Suprapubic skin (tissue), 4 donors: Measurements from ENCODE around the gene DLL4. TPM values are rescaled to one million over a fixed set of nuclear protein-coding genes. Genes with fewer than 3 reads are reported as not detected.

Source experiments
- DNase-seq, 2 donors: peaks; one replicate each; pipeline ENCODE4 v3.0.0-alpha.2; 2019; ENCODE audit warnings: low spot score in 2 of 2
- H3K27ac ChIP-seq: fragments of 200-600 bp; sonication (generic); one replicate; pipeline ENCODE4 v1.5.1; 2019
- H3K27me3 ChIP-seq: fragments of 200-600 bp; sonication (generic); one replicate; pipeline ENCODE4 v1.5.1; 2019
- H3K36me3 ChIP-seq: fragments of 200-600 bp; sonication (generic); one replicate; pipeline ENCODE4 v1.5.1; 2019
- H3K4me1 ChIP-seq: fragments of 200-600 bp; sonication (generic); one replicate; pipeline ENCODE4 v1.5.1; 2019
- H3K4me3 ChIP-seq: fragments of 200-600 bp; sonication (generic); one replicate; pipeline ENCODE4 v1.5.1; 2019; ENCODE audit warnings: mild to moderate bottlenecking
- H3K9me3 ChIP-seq: fragments of 200-600 bp; sonication (generic); one replicate; pipeline ENCODE4 v1.5.1; 2019
- EP300 ChIP-seq: sonication (generic); formaldehyde crosslinking; IDR thresholded peaks from one replicate; pipeline ENCODE4 v1.6.1; 2017; ENCODE audit warnings: antibody characterized with exemption
- POLR2A ChIP-seq, 2 donors: fragments of 450-650 bp; IDR thresholded peaks; one replicate each; pipeline ENCODE4 v1.6.1; 2017; ENCODE audit warnings: antibody characterized with exemption in 2 of 2, mild to moderate bottlenecking in 2 of 2, moderate library complexity in 2 of 2
- POLR2AphosphoS5 ChIP-seq, 3 donors: sonication (generic); formaldehyde crosslinking; IDR thresholded peaks; one replicate each; pipeline ENCODE4 v1.6.1; 2017; ENCODE audit warnings: antibody characterized with exemption in 3 of 3
- WGBS: methylation state at CpG from one replicate; pipeline ENCODE4 v1.1.5; 2018; 5-methylcytosine and 5-hydroxymethylcytosine counted together
- total RNA-seq, 4 donors: library from RNA; depleted of rRNA; stranded (reverse); fragments of >200 nt; gene quantifications; one replicate each; pipeline ENCODE4 v1.1.0, GENCODE V29; 2016
- TF ChIP-seq, protein P1 (sequence below), 2 donors: fragments of 200-600 bp in 1 of 2; fragments of 450-650 bp in 1 of 2; sonication (generic) in 1 of 2; IDR thresholded peaks; one replicate each; pipeline ENCODE4 v1.5.1; 2016 to 2019; ENCODE audit warnings: antibody characterized with exemption in 2 of 2, mild to moderate bottlenecking in 1 of 2, moderate library complexity in 1 of 2

DLL4 gene
- total RNA-seq, 4 donors from 2014 or later = 0.47 to 5.3 (median 2.6) TPM

DNA sequence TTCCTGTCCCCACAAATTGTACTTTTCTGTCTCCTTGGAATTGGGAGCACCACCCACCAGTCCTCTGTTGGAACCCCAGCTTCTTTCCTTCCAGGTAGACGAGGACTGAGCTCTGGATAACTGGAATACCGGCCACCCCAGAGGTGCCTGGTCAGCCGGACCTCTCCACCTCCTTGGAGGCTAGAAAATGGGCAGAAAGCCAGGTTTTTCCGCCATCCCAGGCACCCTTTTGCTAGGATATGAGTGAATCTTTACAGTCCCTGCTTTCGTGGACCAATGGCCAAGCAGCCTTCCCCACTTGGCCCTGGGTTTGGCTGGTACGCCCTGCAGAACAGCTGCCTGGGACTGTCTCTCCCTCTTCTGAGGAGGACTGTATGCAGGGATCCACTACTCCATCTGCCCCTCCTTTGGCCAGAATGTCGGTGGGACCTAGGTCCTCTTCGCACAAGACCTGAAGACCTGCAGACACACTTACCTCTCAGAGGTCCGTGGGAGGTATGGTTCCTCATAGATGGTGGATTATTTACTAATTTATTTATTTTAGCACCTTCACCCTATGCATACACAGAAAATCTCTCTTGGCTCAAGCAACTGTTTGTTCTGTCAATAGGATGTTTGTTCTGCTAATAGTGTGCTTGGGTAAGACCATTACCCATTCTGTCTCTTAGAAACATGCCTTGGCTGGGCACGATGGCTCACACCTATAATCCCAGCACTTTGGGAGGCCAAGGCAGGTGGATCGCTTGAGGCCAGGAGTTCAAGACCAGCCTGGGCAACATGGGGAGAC is 15.6 kb downstream of the DLL4 start:
- no peak overlapping the region for H3K4me3 ChIP-seq
- 94% methylated on average over 11 of the region's 11 CpGs for WGBS
- DNase-seq = no peak
- H3K4me1 ChIP-seq = peaks cover 33% of the 10 kb centered on the region
- no peak for TF ChIP-seq EP300
- TF ChIP-seq POLR2AphosphoS5 (IDR thresholded peaks at IDR 0.05) = no peak
- no peak for TF ChIP-seq POLR2A (IDR thresholded peaks at IDR 0.05)
- TF ChIP-seq, protein P1, sequence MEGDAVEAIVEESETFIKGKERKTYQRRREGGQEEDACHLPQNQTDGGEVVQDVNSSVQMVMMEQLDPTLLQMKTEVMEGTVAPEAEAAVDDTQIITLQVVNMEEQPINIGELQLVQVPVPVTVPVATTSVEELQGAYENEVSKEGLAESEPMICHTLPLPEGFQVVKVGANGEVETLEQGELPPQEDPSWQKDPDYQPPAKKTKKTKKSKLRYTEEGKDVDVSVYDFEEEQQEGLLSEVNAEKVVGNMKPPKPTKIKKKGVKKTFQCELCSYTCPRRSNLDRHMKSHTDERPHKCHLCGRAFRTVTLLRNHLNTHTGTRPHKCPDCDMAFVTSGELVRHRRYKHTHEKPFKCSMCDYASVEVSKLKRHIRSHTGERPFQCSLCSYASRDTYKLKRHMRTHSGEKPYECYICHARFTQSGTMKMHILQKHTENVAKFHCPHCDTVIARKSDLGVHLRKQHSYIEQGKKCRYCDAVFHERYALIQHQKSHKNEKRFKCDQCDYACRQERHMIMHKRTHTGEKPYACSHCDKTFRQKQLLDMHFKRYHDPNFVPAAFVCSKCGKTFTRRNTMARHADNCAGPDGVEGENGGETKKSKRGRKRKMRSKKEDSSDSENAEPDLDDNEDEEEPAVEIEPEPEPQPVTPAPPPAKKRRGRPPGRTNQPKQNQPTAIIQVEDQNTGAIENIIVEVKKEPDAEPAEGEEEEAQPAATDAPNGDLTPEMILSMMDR (IDR thresholded peaks at IDR 0.05) = no peak
- H3K9me3 ChIP-seq = no peaks in the 10 kb centered on the region
- no peaks in the 10 kb centered on the region for H3K36me3 ChIP-seq
- no peaks in the 10 kb centered on the region for H3K27me3 ChIP-seq
- no peak overlapping the region for H3K27ac ChIP-seq

- Histone ChIP-seq H3K27ac (no peak overlapping the region), H3K4me1 (peaks cover 23% of the 10 kb centered on the region), H3K36me3 (no peaks in the 10 kb centered on the region), H3K4me3 (no peak overlapping the region), H3K9me3 (no peaks in the 10 kb centered on the region), H3K27me3 (no peaks in the 10 kb centered on the region)
- WGBS = 75% methylated on average over 21 of the region's 21 CpGs
- TF ChIP-seq EP300 (no peak), POLR2AphosphoS5 (IDR thresholded peaks at IDR 0.05) (no peak), POLR2A (IDR thresholded peaks at IDR 0.05) (no peak)
- TF ChIP-seq, protein P1 (IDR thresholded peaks at IDR 0.05) = no peak
- DNase-seq = no peak
These were observed 19.8 kb downstream of the DLL4 start for GRCh38 chr15:40948706-40949473.

DNA sequence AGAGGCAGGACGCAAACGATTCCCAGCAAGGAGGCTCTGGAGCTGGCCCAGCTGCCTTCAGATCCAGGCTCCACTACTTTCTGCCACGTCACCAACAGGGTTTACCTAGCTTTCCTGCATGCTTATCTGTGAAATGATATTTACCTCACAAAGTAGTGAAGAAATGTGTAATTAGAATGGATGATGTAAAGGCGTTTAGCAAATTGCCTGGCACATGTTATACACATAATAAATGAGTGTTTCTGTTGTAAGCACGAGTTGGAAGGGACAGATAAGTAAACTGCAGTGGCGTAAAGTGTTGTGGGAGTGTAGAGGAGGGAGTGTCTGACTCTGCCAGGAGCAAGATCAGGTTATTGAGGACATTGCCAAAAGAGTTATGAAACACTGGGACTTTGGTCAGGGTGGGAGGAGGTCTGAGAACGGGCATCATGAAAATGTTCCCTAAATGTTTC is 20.6 kb downstream of the DLL4 start:
- Histone ChIP-seq H3K4me1 (peaks cover 24% of the 10 kb centered on the region), H3K36me3 (no peaks in the 10 kb centered on the region), H3K27ac (peak overlapping the region; percentile 28), H3K4me3 (no peak overlapping the region), H3K27me3 (no peaks in the 10 kb centered on the region), H3K9me3 (no peaks in the 10 kb centered on the region)
- TF ChIP-seq EP300 (no peak), POLR2A (IDR thresholded peaks at IDR 0.05) (no peak), POLR2AphosphoS5 (IDR thresholded peaks at IDR 0.05) (no peak)
- TF ChIP-seq, protein P1 (IDR thresholded peaks at IDR 0.05) = no peak
- WGBS = 55% methylated on average over 7 of the region's 7 CpGs
- no peak for DNase-seq

GRCh38 chr15:40951764-40952163 is 22.6 kb downstream of the DLL4 start:
- Histone ChIP-seq H3K4me3 (no peak overlapping the region), H3K27ac (no peak overlapping the region), H3K9me3 (no peaks in the 10 kb centered on the region), H3K27me3 (no peaks in the 10 kb centered on the region), H3K36me3 (no peaks in the 10 kb centered on the region), H3K4me1 (peaks cover 24% of the 10 kb centered on the region)
- no peak for TF ChIP-seq POLR2A (IDR thresholded peaks at IDR 0.05)
- no peak for TF ChIP-seq POLR2AphosphoS5 (IDR thresholded peaks at IDR 0.05)
- TF ChIP-seq, protein P1 (IDR thresholded peaks at IDR 0.05) = no peak
- TF ChIP-seq EP300 = no peak
- no peak for DNase-seq
- WGBS = 84% methylated on average over 4 of the region's 4 CpGs
